ENCODE measurements around the gene PAPLN. TPM values are rescaled to one million over a fixed set of nuclear protein-coding genes. Genes with fewer than 3 reads are reported as not detected.
"Not testable (repeated sequence)": the region's sequence is repeated elsewhere in the genome, so short reads cannot be mapped to it uniquely, and the experiment has no call there.

The PAPLN gene
- total RNA-seq, 2 donors from 2014 or later: not detected

DNA sequence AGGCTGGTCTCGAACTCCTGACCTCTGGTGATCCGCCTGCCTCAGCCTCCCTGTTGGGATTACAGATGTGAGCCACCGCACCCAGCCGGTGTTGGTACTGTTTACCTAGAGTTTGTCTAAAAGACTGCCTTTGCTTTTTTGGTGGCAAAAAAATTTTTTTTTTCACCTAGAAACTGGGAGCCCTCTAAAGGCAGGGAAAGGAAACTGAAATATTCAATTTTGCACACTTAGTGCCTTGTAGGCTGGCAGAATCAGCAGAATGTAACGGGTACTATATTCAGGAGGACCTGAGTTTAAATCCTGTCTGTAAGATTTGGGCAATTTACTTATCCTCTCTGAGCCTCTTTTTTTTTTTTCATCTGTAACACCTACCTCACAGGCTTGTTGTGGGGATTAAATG is 43.6 kb downstream of the PAPLN start:
- no peaks in the 10 kb centered on the region for H3K27me3 Mint-ChIP-seq
- H3K9me3 ChIP-seq (ENCODE audit: control insufficient read depth, low read length, poor library complexity, severe bottlenecking): no peaks in the 10 kb centered on the region
- H3K36me3 Mint-ChIP-seq (ENCODE audit: low read depth): peaks cover 26% of the 10 kb centered on the region
- H3K27ac Mint-ChIP-seq: no peak overlapping the region
- H3K4me3 Mint-ChIP-seq: no peak overlapping the region
- peaks cover 8% of the 10 kb centered on the region for H3K4me1 Mint-ChIP-seq
- ATAC-seq: no peak
- no peak for DNase-seq

DNA sequence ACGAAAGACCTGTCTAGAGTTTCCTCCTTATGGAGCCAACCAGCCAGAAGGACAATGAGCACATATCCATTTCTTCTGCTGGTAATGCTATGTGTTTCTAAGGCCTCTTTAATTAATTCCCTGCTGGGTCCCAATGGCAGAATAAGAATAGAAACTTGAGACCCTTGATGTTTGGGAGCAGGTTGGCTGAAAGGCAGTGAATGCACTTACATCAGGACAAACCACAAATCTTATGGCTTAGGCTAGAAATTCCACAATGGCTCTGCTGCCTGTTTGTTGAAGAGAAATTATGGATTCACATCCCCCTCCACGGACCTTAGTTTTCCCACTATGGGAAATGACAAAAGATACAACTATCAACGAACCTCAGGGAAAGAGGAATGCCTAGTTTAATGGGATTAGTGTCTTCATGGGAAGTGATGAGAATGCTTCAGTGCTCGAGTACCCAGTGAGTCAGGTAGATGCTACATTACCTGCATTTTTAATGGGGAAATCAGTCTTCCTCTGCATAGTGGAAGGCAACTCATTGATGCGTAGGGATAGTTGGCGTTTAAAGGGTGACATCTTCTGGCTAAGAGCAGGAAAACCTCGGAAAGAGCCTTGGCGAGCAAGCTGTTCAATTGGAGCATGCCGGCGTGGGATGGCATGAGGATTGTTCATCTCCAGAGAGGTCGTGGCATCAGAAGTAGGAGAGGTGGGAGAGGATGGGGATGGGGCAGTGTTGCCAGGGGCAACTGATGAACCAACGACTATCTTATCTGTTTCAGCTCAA is 46.5 kb downstream of the PAPLN start:
- no peaks in the 10 kb centered on the region for H3K9me3 ChIP-seq (ENCODE audit: control insufficient read depth, low read length, poor library complexity, severe bottlenecking)
- H3K27ac Mint-ChIP-seq: no peak overlapping the region
- H3K4me3 Mint-ChIP-seq: no peak overlapping the region
- ATAC-seq (no peak), DNase-seq (no peak)
- no peaks in the 10 kb centered on the region for H3K27me3 Mint-ChIP-seq
- H3K36me3 Mint-ChIP-seq (ENCODE audit: low read depth): peaks cover 23% of the 10 kb centered on the region
- H3K4me1 Mint-ChIP-seq: peaks cover 7% of the 10 kb centered on the region

DNA sequence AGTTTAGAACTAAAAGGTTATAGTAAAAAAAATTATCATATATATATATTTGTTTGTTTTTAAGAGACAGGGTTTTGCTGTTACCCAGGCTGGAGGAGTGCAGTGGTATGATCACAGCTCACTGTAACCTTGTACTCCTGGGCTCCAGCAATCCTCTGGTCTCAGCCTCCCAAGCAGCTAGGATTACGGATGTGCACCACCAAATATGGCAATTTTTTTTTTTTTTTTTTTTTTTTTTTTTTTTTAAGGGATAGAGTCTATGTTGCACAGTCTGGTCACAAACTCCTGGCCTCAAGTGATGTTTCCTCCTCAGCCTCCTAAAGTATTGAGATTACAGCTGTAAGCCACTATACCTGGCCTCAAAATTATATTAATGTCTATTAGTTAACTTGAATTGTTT is 48.7 kb downstream of the PAPLN start:
- ATAC-seq: no peak
- Mint-ChIP-seq H3K27me3 (no peaks in the 10 kb centered on the region), H3K4me3 (no peak overlapping the region), H3K36me3 (ENCODE audit: low read depth) (peaks cover 14% of the 10 kb centered on the region), H3K4me1 (peaks cover 15% of the 10 kb centered on the region), H3K27ac (no peak overlapping the region)
- DNase-seq: no peak
- H3K9me3 ChIP-seq (ENCODE audit: control insufficient read depth, low read length, poor library complexity, severe bottlenecking): no peaks in the 10 kb centered on the region

DNA sequence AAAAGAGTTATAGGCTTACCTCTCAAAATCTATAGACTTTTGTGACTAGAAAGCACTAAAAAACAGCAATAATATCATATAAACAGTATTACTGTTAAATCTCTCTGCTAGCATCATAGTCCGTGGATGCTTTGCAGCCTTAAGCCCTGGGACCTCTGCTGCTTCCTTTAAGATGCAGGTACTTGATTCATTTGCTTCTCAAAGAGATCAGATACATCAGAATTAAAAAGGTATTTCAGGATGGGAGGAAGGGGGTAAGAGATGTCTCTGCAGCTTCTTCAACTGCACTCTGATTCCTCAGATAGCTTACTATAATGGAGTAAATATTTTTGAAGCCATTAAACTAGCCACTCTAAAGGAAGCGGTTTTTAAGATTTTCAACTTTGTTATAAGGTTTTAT is 49.3 kb downstream of the PAPLN start:
- H3K4me1 Mint-ChIP-seq: peaks cover 15% of the 10 kb centered on the region
- H3K36me3 Mint-ChIP-seq (ENCODE audit: low read depth): peaks cover 14% of the 10 kb centered on the region

DNA sequence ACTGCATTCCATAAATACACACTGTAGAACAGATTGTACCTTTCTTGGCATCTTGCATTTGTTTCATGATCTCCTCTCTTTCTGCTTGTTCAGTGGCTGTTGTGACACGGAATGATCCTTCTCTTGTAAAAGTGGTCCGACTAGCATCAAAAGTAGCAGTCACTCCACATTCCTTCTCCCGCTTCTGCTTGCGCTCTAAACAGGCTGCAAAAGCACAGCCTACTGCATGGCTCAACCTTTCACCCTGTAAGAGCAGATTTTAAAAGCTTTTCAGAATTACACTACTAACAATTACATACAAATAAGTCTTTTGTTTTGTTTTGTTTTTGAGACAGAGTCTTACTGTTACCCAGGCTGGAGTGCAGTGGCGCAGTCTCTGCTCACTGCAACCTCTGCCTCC is 49.8 kb downstream of the PAPLN start:
- no peak for DNase-seq
- Mint-ChIP-seq H3K4me3 (no peak overlapping the region), H3K4me1 (peaks cover 13% of the 10 kb centered on the region), H3K27ac (no peak overlapping the region), H3K36me3 (ENCODE audit: low read depth) (peaks cover 11% of the 10 kb centered on the region), H3K27me3 (no peaks in the 10 kb centered on the region)
- ATAC-seq: no peak
- no peaks in the 10 kb centered on the region for H3K9me3 ChIP-seq (ENCODE audit: control insufficient read depth, low read length, poor library complexity, severe bottlenecking)

More for the DNA sequence above, 49.3 kb downstream of the PAPLN start:
- H3K9me3 ChIP-seq (ENCODE audit: control insufficient read depth, low read length, poor library complexity, severe bottlenecking): no peaks in the 10 kb centered on the region
- no peak for ATAC-seq
- Mint-ChIP-seq H3K27ac (no peak overlapping the region), H3K4me3 (no peak overlapping the region), H3K27me3 (no peaks in the 10 kb centered on the region)
- no peak for DNase-seq

DNA sequence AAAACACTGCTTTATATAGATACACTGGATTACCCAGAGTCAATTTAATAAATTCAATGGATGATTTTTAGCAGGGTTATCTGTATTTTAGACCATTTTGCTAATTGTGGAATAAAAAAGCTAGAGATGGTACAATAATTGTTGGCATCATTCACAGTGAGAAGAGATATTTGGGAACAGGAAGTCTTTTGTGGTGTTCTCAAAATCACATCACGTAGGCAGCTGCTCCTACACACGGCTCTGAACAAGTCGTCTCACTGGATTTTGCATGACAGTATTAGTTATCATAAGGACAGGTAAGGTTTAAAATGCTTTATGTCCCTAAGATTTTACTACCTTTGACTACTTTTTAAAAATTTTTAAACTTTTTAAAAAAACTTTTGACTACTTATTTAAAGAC is 52.0 kb downstream of the PAPLN start:
- Mint-ChIP-seq H3K36me3 (ENCODE audit: low read depth) (peaks cover 4% of the 10 kb centered on the region), H3K27me3 (no peaks in the 10 kb centered on the region), H3K4me3 (no peak overlapping the region), H3K4me1 (peaks cover 8% of the 10 kb centered on the region), H3K27ac (peak overlapping the region; percentile 32)
- DNase-seq: no peak
- ATAC-seq: no peak
- H3K9me3 ChIP-seq (ENCODE audit: control insufficient read depth, low read length, poor library complexity, severe bottlenecking): no peaks in the 10 kb centered on the region

DNA sequence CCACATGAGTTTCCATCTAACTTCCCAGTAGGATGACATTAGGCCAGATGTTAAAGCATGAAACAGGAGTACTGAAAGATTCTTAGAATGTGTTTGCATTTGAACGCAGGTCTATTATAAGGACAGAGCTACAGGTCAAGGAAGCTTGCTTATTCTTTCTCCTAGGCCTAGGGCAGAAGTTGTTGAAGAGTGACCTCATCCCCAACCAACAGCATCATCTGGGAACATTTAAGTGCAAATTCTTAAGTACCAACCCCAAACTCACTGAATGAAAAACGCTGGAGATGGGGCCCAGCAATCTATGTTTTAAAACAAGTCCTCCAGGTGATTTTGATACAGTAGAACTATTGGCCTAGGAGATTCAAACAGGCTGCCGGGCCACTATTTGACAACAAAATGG is 52.4 kb downstream of the PAPLN start:
- Mint-ChIP-seq H3K4me1 (peaks cover 8% of the 10 kb centered on the region), H3K4me3 (no peak overlapping the region), H3K36me3 (ENCODE audit: low read depth) (peaks cover 4% of the 10 kb centered on the region)

DNA sequence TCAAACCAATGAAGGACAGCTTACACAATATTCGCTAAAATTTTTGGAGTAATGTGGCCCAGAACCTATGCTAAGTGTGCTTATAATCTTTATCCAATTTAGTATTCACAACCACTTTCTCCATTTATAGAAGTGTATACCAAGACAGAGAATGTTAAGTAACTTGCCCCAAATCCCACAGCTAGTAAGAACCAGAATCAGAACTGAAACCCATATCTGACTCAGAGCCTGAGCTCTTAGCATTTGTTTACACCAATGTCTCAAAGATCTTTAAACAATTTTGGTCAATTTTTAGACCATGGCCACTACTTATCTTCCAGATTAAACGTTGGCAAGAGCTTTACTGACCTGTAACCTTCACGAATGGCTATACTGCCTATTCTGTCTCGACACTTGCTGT is 53.0 kb downstream of the PAPLN start:
- H3K4me1 Mint-ChIP-seq: peaks cover 8% of the 10 kb centered on the region
- H3K9me3 ChIP-seq (ENCODE audit: control insufficient read depth, low read length, poor library complexity, severe bottlenecking): no peaks in the 10 kb centered on the region
- no peaks in the 10 kb centered on the region for H3K27me3 Mint-ChIP-seq
- no peak for ATAC-seq
- no peak for DNase-seq
- peak overlapping the region; percentile 32 for H3K27ac Mint-ChIP-seq
- no peak overlapping the region for H3K4me3 Mint-ChIP-seq
- H3K36me3 Mint-ChIP-seq (ENCODE audit: low read depth): peaks cover 4% of the 10 kb centered on the region

More for the DNA sequence above, 52.4 kb downstream of the PAPLN start:
- H3K9me3 ChIP-seq (ENCODE audit: control insufficient read depth, low read length, poor library complexity, severe bottlenecking): no peaks in the 10 kb centered on the region
- peak overlapping the region; percentile 32 for H3K27ac Mint-ChIP-seq
- no peaks in the 10 kb centered on the region for H3K27me3 Mint-ChIP-seq
- ATAC-seq (no peak), DNase-seq (no peak)

DNA sequence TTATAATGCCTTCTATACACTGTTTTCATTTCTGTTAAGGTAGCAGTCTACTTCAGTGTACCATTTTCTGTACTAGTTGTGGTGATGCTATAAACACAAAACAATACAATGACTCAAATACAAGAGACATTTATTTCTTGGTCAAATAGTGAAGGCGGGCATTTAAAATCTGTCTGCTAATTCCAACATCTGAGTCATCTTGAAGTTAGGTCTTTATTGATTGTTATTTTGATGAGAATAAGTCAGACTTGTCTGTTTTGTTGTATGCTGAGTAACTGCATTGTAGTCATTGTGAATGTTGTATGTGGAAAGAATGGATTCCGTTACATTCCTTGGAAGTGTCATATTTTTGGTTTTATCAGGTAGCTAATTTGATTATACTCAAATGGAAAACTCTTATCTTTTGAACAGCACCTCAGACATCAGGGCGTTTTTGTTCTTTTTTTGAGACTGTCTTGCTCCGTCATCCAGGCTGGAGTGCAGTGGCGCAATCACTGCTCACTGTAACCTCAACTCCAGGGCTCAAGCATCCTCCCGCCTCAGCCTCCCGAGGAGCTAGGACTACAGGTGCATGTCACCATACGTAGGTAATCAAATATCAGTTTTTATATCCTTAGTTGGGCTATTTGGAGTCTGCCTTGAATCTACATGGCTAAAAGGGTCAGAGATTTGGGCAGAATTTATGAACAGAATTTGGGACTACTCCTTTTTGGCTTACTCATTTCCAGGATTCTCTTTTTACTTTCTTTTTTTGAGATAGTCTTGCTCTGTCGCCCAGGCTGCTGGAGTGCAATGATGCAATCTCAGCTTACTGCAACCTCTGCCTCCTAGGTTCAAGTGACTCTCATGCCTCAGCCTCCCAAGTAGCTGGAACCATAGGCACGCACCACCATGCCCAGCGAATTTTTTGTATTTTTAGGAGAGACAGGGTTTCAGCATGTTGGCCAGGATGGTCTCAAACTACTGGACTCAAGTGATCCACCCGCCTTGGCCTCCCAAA is 56.8 kb downstream of the PAPLN start:
- peaks cover 10% of the 10 kb centered on the region for H3K4me1 Mint-ChIP-seq
- no peak for ATAC-seq

DNA sequence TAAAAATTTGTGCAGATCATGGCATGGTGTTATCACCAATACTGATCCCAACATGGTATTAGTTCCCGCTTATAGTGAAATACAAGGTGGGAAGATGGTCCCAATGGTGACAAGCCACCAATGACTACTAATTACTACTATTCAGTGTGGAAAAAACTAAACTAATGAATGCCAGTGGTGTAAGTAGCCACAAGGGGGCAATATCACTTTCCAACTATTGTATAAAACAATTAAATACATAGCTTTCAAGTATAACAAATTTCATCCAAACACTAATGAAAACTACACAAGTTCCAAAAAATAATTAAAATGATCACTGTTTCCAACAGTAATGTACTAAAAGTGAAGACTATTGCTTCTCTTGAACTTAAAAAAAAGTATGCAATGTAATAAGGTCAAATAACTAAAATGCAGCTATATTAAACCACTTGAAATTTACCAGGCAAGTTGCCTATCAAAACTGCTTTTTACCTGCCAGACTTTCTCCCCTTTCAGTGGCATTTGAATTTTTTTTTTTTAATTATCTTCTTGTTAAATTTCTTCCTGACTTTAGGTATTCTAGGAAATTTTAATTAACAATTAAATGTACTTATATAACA is 58.0 kb downstream of the PAPLN start:
- H3K27ac Mint-ChIP-seq: no peak overlapping the region
- peaks cover 8% of the 10 kb centered on the region for H3K4me1 Mint-ChIP-seq
- ATAC-seq (peak; percentile 54), DNase-seq (no peak)
- no peaks in the 10 kb centered on the region for H3K9me3 ChIP-seq (ENCODE audit: control insufficient read depth, low read length, poor library complexity, severe bottlenecking)
- peaks cover 4% of the 10 kb centered on the region for H3K36me3 Mint-ChIP-seq (ENCODE audit: low read depth)
- no peaks in the 10 kb centered on the region for H3K27me3 Mint-ChIP-seq
- H3K4me3 Mint-ChIP-seq: no peak overlapping the region

More for the DNA sequence above, 56.8 kb downstream of the PAPLN start:
- Mint-ChIP-seq H3K27me3 (no peaks in the 10 kb centered on the region), H3K36me3 (ENCODE audit: low read depth) (peaks cover 4% of the 10 kb centered on the region), H3K4me3 (no peak overlapping the region), H3K27ac (no peak overlapping the region)
- DNase-seq: no peak
- no peaks in the 10 kb centered on the region for H3K9me3 ChIP-seq (ENCODE audit: control insufficient read depth, low read length, poor library complexity, severe bottlenecking)

DNA sequence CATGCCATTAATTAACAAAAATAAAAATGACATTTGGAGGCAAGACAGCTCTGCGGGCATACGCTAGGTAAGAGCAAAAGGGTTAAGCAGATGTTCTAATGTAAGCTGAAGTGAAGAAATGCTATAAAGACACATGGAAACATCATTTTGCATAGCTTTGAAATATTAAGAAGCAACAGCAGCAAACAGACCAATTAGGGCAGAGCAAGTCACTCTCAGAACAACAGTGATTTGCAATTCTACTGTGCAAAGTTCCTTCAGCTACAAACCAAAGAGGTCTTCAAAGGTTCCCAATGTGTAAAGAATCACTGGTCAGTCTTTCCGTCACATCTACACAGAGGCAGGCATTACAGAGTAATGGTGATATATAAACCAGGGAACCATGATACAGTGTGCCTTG is 68.2 kb downstream of the PAPLN start:
- no peak overlapping the region for H3K27ac Mint-ChIP-seq
- H3K36me3 Mint-ChIP-seq (ENCODE audit: low read depth): peaks cover 8% of the 10 kb centered on the region
- no peak overlapping the region for H3K4me3 Mint-ChIP-seq
- peaks cover 18% of the 10 kb centered on the region for H3K4me1 Mint-ChIP-seq
- DNase-seq (no peak), ATAC-seq (no peak)
- H3K9me3 ChIP-seq (ENCODE audit: control insufficient read depth, low read length, poor library complexity, severe bottlenecking): no peaks in the 10 kb centered on the region
- H3K27me3 Mint-ChIP-seq: no peaks in the 10 kb centered on the region

DNA sequence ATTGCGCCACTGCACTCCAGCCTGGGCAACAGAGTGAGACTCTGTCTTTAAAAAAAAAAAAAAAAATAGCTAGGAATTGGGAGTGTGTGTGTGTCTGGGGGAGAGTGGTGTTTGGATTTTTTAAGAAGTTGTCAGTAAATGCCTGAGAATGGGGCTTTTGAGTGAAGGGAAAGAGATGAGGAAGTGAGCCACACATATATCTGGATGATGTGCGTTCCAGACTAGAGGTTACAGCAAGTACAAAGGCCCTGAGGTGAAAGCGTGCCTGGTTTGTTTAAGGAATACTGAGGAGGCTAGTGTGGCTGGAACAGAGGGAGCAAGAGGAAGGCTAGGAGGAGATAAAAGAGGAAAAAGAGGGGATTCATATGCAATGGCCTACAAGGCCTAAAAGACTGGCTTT is 70.0 kb downstream of the PAPLN start:
- H3K27ac Mint-ChIP-seq: peak overlapping the region; percentile 3
- H3K36me3 Mint-ChIP-seq (ENCODE audit: low read depth): peaks cover 8% of the 10 kb centered on the region
- peaks cover 22% of the 10 kb centered on the region for H3K4me1 Mint-ChIP-seq
- no peak for DNase-seq
- ATAC-seq: no peak
- H3K9me3 ChIP-seq (ENCODE audit: control insufficient read depth, low read length, poor library complexity, severe bottlenecking): no peaks in the 10 kb centered on the region
- H3K4me3 Mint-ChIP-seq: no peak overlapping the region
- no peaks in the 10 kb centered on the region for H3K27me3 Mint-ChIP-seq

DNA sequence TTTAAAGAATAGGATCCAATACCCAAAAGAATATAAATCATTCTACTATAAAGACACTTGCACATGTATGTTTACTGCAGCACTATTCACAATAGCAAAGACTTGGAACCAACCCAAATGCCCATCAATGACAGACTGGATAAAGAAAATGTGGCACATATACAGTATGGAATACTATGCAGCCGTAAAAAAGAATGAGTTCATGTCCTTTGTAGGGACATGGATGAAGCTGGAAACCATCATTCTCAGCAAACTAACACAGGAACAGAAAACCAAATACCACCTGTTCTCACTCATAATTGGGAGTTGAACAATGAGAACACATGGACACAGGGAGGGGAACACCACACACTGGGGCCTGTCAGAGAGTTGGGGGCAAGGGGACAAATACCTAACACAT is 71.9 kb downstream of the PAPLN start:
- not testable (repeated sequence) for ATAC-seq; DNase-seq; H3K4me3 Mint-ChIP-seq; H3K27me3 Mint-ChIP-seq; H3K9me3 ChIP-seq (ENCODE audit: control insufficient read depth, low read length, poor library complexity, severe bottlenecking); H3K36me3 Mint-ChIP-seq (ENCODE audit: low read depth)
- Mint-ChIP-seq H3K4me1 (peaks cover 19% of the 10 kb centered on the region), H3K27ac (peak overlapping the region; percentile 54)
